ENCODE measurements around the gene RBM5. TPM values are rescaled to one million over a fixed set of nuclear protein-coding genes. Genes with fewer than 3 reads are reported as not detected.

Gene RBM5
- total RNA-seq, 4 donors from 2014 or later: 41.1 to 108 (median 48.2) TPM

GRCh38 chr3:50146316-50146901 is 57.7 kb downstream of the RBM5 start:
- TF ChIP-seq POLR2A (IDR thresholded peaks at IDR 0.05) (no peak), CTCF (IDR thresholded peaks at IDR 0.05 in 4 of 5, conservative IDR thresholded peaks at IDR 0.05 in 1 of 5) (no peak)
- no peak for DNase-seq
- Histone ChIP-seq H3K27me3 (no peaks in the 10 kb centered on the region), H3K4me3 (no peak overlapping the region), H3K27ac (no peak overlapping the region), H3K36me3 (no peaks in the 10 kb centered on the region), H3K4me1 (no peaks in the 10 kb centered on the region), H3K9me3 (no peaks in the 10 kb centered on the region)
- ATAC-seq: no peak
- in situ Hi-C loops (cut with MboI; ENCODE audit: low sequenced_read_pairs in 4 of 4): no loop called here
- intact Hi-C loops (cut with DNase I; ENCODE audit: low total_unique reads): no loop called here

- intact Hi-C loops (cut with DNase I; ENCODE audit: low total_unique reads) (no loop called here), in situ Hi-C loops (cut with MboI; ENCODE audit: low sequenced_read_pairs in 4 of 4) (no loop called here)
- ATAC-seq (no peak), DNase-seq (no peak)
- H3K27ac ChIP-seq: no peak overlapping the region
- no peaks in the 10 kb centered on the region for H3K9me3 ChIP-seq
- H3K4me3 ChIP-seq: no peak overlapping the region
- TF ChIP-seq POLR2A (IDR thresholded peaks at IDR 0.05) (no peak), CTCF (IDR thresholded peaks at IDR 0.05 in 4 of 5, conservative IDR thresholded peaks at IDR 0.05 in 1 of 5) (no peak)
- no peaks in the 10 kb centered on the region for H3K4me1 ChIP-seq
- H3K36me3 ChIP-seq: no peaks in the 10 kb centered on the region
- H3K27me3 ChIP-seq: no peaks in the 10 kb centered on the region
Measured at GRCh38 chr3:50147016-50147415, 58.3 kb downstream of the RBM5 start.

- no peak for ATAC-seq
- no peak overlapping the region for H3K4me3 ChIP-seq
- H3K27me3 ChIP-seq: no peaks in the 10 kb centered on the region
- H3K36me3 ChIP-seq: no peaks in the 10 kb centered on the region
- in situ Hi-C loops (cut with MboI; ENCODE audit: low sequenced_read_pairs in 4 of 4): no loop called here
- H3K4me1 ChIP-seq: no peaks in the 10 kb centered on the region
- DNase-seq: no peak
- TF ChIP-seq POLR2A (IDR thresholded peaks at IDR 0.05) (no peak), CTCF (IDR thresholded peaks at IDR 0.05 in 4 of 5, conservative IDR thresholded peaks at IDR 0.05 in 1 of 5) (no peak)
- no peaks in the 10 kb centered on the region for H3K9me3 ChIP-seq
- no peak overlapping the region for H3K27ac ChIP-seq
- intact Hi-C loops (cut with DNase I; ENCODE audit: low total_unique reads): no loop called here
Measured at GRCh38 chr3:50147447-50147846, 58.7 kb downstream of the RBM5 start.

GRCh38 chr3:50147861-50148260 is 59.1 kb downstream of the RBM5 start:
- DNase-seq: no peak
- H3K4me1 ChIP-seq: no peaks in the 10 kb centered on the region
- no peak for ATAC-seq
- H3K9me3 ChIP-seq: no peaks in the 10 kb centered on the region
- no peak overlapping the region for H3K27ac ChIP-seq
- intact Hi-C loops (cut with DNase I; ENCODE audit: low total_unique reads) (no loop called here), in situ Hi-C loops (cut with MboI; ENCODE audit: low sequenced_read_pairs in 4 of 4) (no loop called here)
- H3K36me3 ChIP-seq: no peaks in the 10 kb centered on the region
- no peak overlapping the region for H3K4me3 ChIP-seq
- TF ChIP-seq POLR2A (IDR thresholded peaks at IDR 0.05): no peak
- TF ChIP-seq CTCF (IDR thresholded peaks at IDR 0.05 in 4 of 5, conservative IDR thresholded peaks at IDR 0.05 in 1 of 5): no peak
- H3K27me3 ChIP-seq: no peaks in the 10 kb centered on the region

- Histone ChIP-seq H3K36me3 (no peaks in the 10 kb centered on the region), H3K27me3 (no peaks in the 10 kb centered on the region), H3K27ac (no peak overlapping the region), H3K4me1 (peaks cover 0 to 6% of the 10 kb centered on the region in 2 donors), H3K9me3 (no peaks in the 10 kb centered on the region), H3K4me3 (no peak overlapping the region)
- in situ Hi-C loops (cut with MboI; ENCODE audit: low sequenced_read_pairs in 4 of 4): no loop called here
- intact Hi-C loops (cut with DNase I; ENCODE audit: low total_unique reads): no loop called here
- TF ChIP-seq CTCF (IDR thresholded peaks at IDR 0.05 in 4 of 5, conservative IDR thresholded peaks at IDR 0.05 in 1 of 5) (no peak), POLR2A (IDR thresholded peaks at IDR 0.05) (no peak)
- DNase-seq (no peak), ATAC-seq (no peak)
Measured at GRCh38 chr3:50150404-50150750, 61.7 kb downstream of the RBM5 start.

Measured in gastrocnemius medialis (tissue), 4 donors.